Thoracic aorta (tissue), 2 donors: ENCODE data around the gene ATR. TPM values are rescaled to one million over a fixed set of nuclear protein-coding genes. Genes with fewer than 3 reads are reported as not detected.

Experiments used
- ATAC-seq: fragments of 150-250 bp; one replicate; pipeline ENCODE4 v1.8.0; 2017; ENCODE audit warnings: low read depth; ENCODE audit not compliant: insufficient number of reproducible peaks, low FRiP score
- DNase-seq: peaks from one replicate; pipeline ENCODE4 v3.0.0-alpha.2; 2020; ENCODE audit warnings: low spot score
- H3K27ac ChIP-seq, 2 donors: fragments of 200-600 bp; sonication (generic); 1 replicate in 1 of 2; 2 replicates in 1 of 2; pipeline ENCODE4 v1.5.1; 2016; ENCODE audit warnings: mild to moderate bottlenecking in 2 of 2, moderate library complexity in 2 of 2
- H3K27me3 ChIP-seq: fragments of 200-600 bp; sonication (generic); replicated peaks from 2 replicates; pipeline ENCODE4 v1.6.0; 2016; ENCODE audit warnings: mild to moderate bottlenecking; ENCODE audit not compliant: insufficient read depth
- H3K36me3 ChIP-seq: fragments of 200-600 bp; sonication (generic); one replicate; pipeline ENCODE4 v1.5.1; 2016
- H3K4me1 ChIP-seq, 2 donors: fragments of 200-600 bp; sonication (generic); 1 replicate in 1 of 2; 2 replicates in 1 of 2; pipeline versions ENCODE4 v1.5.1 to v1.6.0; 2016; ENCODE audit warnings: low read depth in 2 of 2, mild to moderate bottlenecking in 1 of 2; ENCODE audit not compliant: control insufficient read depth in 1 of 2
- H3K4me3 ChIP-seq: fragments of 200-600 bp; sonication (generic); 2 replicates; pipeline ENCODE4 v1.5.1; 2016; ENCODE audit warnings: mild to moderate bottlenecking
- H3K9me3 ChIP-seq: fragments of 200-600 bp; sonication (generic); 2 replicates; pipeline ENCODE4 v1.5.1; 2016
- CTCF ChIP-seq: fragments of 200-600 bp; sonication (generic); IDR thresholded peaks from one replicate; pipeline ENCODE4 v1.5.1; 2019; ENCODE audit warnings: antibody characterized with exemption
- total RNA-seq, 2 donors: library from RNA; depleted of rRNA; stranded (reverse); fragments of >200 nt; gene quantifications; one replicate each; pipeline versions ENCODE4 v1.1.0 to v1.2.3, GENCODE V29; 2016

Gene ATR
- total RNA-seq, 2 donors from 2014 or later: 21.3 to 41.6 TPM

- DNase-seq (no peak), ATAC-seq (no peak)
- Histone ChIP-seq H3K4me1 (no peaks in the 10 kb centered on the region), H3K9me3 (no peaks in the 10 kb centered on the region), H3K27ac (no peak overlapping the region), H3K27me3 (no peaks in the 10 kb centered on the region), H3K4me3 (no peak overlapping the region), H3K36me3 (peaks cover 11% of the 10 kb centered on the region)
- TF ChIP-seq CTCF: no peak
Observed at GRCh38 chr3:142543307-142543706, 35.2 kb downstream of the ATR start.

GRCh38 chr3:142542054-142542453 lies 36.5 kb downstream of the ATR start:
- Histone ChIP-seq H3K9me3 (no peaks in the 10 kb centered on the region), H3K4me3 (no peak overlapping the region), H3K4me1 (no peaks in the 10 kb centered on the region), H3K36me3 (peaks cover 11% of the 10 kb centered on the region), H3K27ac (no peak overlapping the region), H3K27me3 (no peaks in the 10 kb centered on the region)
- ATAC-seq (no peak), DNase-seq (no peak)
- no peak for TF ChIP-seq CTCF

- no peaks in the 10 kb centered on the region for H3K4me1 ChIP-seq
Observed at GRCh38 chr3:142536519-142536918, 42.0 kb downstream of the ATR start.

GRCh38 chr3:142534543-142534942 lies 44.0 kb downstream of the ATR start:
- Histone ChIP-seq H3K4me1 (no peaks in the 10 kb centered on the region), H3K27ac (no peak overlapping the region), H3K9me3 (no peaks in the 10 kb centered on the region), H3K36me3 (peaks cover 25% of the 10 kb centered on the region), H3K27me3 (no peaks in the 10 kb centered on the region), H3K4me3 (no peak overlapping the region)
- TF ChIP-seq CTCF: no peak
- no peak for DNase-seq
- no peak for ATAC-seq

More at GRCh38 chr3:142536519-142536918, 42.0 kb downstream of the ATR start:
- Histone ChIP-seq H3K4me3 (no peak overlapping the region), H3K27me3 (no peaks in the 10 kb centered on the region), H3K27ac (no peak overlapping the region), H3K36me3 (peaks cover 22% of the 10 kb centered on the region), H3K9me3 (no peaks in the 10 kb centered on the region)
- ATAC-seq: no peak
- no peak for TF ChIP-seq CTCF
- DNase-seq: no peak

GRCh38 chr3:142530296-142530695 lies 48.2 kb downstream of the ATR start:
- Histone ChIP-seq H3K4me3 (no peak overlapping the region), H3K27me3 (no peaks in the 10 kb centered on the region)

More at GRCh38 chr3:142530296-142530695, 48.2 kb downstream of the ATR start:
- DNase-seq (no peak), ATAC-seq (no peak)
- no peaks in the 10 kb centered on the region for H3K9me3 ChIP-seq
- TF ChIP-seq CTCF: no peak
- peaks cover 19% of the 10 kb centered on the region for H3K36me3 ChIP-seq
- H3K27ac ChIP-seq: no peak overlapping the region
- no peaks in the 10 kb centered on the region for H3K4me1 ChIP-seq
